GM12874 (cell line): ENCODE results near the gene BRPF1.

Experiments used
- TF ChIP-seq, protein P1 (sequence below): IDR thresholded peaks from 2 replicates; pipeline ENCODE4 v1.5.1; 2011; ENCODE audit warnings: low read depth, mild to moderate bottlenecking, control low read depth, low read length, moderate library complexity; ENCODE audit not compliant: insufficient read depth

The BRPF1 gene

GRCh38 chr3:9776896-9777693, 45.6 kb downstream of the BRPF1 start:
- TF ChIP-seq, protein P1, sequence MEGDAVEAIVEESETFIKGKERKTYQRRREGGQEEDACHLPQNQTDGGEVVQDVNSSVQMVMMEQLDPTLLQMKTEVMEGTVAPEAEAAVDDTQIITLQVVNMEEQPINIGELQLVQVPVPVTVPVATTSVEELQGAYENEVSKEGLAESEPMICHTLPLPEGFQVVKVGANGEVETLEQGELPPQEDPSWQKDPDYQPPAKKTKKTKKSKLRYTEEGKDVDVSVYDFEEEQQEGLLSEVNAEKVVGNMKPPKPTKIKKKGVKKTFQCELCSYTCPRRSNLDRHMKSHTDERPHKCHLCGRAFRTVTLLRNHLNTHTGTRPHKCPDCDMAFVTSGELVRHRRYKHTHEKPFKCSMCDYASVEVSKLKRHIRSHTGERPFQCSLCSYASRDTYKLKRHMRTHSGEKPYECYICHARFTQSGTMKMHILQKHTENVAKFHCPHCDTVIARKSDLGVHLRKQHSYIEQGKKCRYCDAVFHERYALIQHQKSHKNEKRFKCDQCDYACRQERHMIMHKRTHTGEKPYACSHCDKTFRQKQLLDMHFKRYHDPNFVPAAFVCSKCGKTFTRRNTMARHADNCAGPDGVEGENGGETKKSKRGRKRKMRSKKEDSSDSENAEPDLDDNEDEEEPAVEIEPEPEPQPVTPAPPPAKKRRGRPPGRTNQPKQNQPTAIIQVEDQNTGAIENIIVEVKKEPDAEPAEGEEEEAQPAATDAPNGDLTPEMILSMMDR = no peak

- TF ChIP-seq, protein P1 = no peak
Observed at GRCh38 chr3:9777694-9778021, 46.1 kb downstream of the BRPF1 start.

GRCh38 chr3:9778143-9779074, 46.9 kb downstream of the BRPF1 start:
- TF ChIP-seq, protein P1 = no peak

- TF ChIP-seq, protein P1 = no peak
Observed at GRCh38 chr3:9779075-9779593, 47.6 kb downstream of the BRPF1 start.

- TF ChIP-seq, protein P1 = no peak
Observed at GRCh38 chr3:9779721-9780457, 48.4 kb downstream of the BRPF1 start.

DNA sequence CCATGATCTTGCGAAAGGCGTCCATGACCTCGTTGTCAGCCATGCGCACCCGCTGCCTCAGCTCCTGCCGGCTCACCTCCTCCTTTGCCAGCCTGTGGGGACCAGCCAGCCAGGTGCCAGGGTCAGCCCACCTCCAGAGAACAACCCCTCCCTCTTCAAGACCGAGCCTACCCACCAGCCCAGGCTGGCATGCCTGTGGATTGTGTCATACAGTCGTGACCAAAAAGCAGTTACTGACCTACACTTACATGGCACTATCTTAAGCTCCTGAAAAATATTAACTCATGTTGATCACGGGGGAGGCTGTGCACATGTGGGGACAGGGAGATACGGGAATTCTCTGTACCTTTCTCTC, 48.9 kb downstream of the BRPF1 start:
- TF ChIP-seq, protein P1 = no peak

- TF ChIP-seq, protein P1 = no peak
Observed at GRCh38 chr3:9780910-9781309, 49.4 kb downstream of the BRPF1 start.
